Breast epithelium (tissue), 3 donors: ENCODE measurements around the gene KIF26B.

ENCODE experiments used
- CTCF ChIP-seq, 3 donors: fragments of 450-650 bp; IDR thresholded peaks; one replicate each; pipeline ENCODE4 v1.5.1; 2016 to 2017; ENCODE audit warnings: antibody characterized with exemption in 3 of 3, mild to moderate bottlenecking in 3 of 3, moderate library complexity in 3 of 3
- POLR2A ChIP-seq: fragments of 450-650 bp; IDR thresholded peaks from one replicate; pipeline ENCODE4 v1.6.1; 2016; ENCODE audit warnings: antibody characterized with exemption, mild to moderate bottlenecking, moderate library complexity
- POLR2AphosphoS5 ChIP-seq, 3 donors: sonication (generic); formaldehyde crosslinking; IDR thresholded peaks; one replicate each; pipeline ENCODE4 v1.6.1; 2017; ENCODE audit warnings: antibody characterized with exemption in 3 of 3

- no peak for TF ChIP-seq CTCF (IDR thresholded peaks at IDR 0.05)
- no peak for TF ChIP-seq POLR2A
- TF ChIP-seq POLR2AphosphoS5 (IDR thresholded peaks at IDR 0.05): no peak
Measured at GRCh38 chr1:245692318-245692717, 537.5 kb downstream of the KIF26B start.
